Mononuclear cell (primary cell): ENCODE results near the gene RNF149. TPM values are rescaled to one million over a fixed set of nuclear protein-coding genes. Genes with fewer than 3 reads are reported as not detected.
A peak's percentile ranks its signal among the peaks of the same experiment; 100 is the strongest.
"Not testable (repeated sequence)": the region's sequence is repeated elsewhere in the genome, so short reads cannot be mapped to it uniquely, and the experiment has no call there.

ENCODE experiments used
- H3K27me3 ChIP-seq: 2 replicates; pipeline ENCODE4 v1.6.0; 2011; ENCODE audit warnings: low read length, control low read depth; ENCODE audit not compliant: insufficient read depth
- H3K4me1 ChIP-seq: 2 replicates; pipeline ENCODE4 v1.5.1; 2011; ENCODE audit warnings: mild to moderate bottlenecking, low read length, control low read depth; ENCODE audit not compliant: insufficient read depth
- H3K4me3 ChIP-seq: 2 replicates; pipeline ENCODE4 v1.5.1; 2011; ENCODE audit warnings: mild to moderate bottlenecking, low read length, moderate library complexity
- H3K9me3 ChIP-seq: 2 replicates; pipeline ENCODE4 v1.5.1; 2011; ENCODE audit warnings: low read depth, mild to moderate bottlenecking, control low read depth, low read length
- total RNA-seq: library from RNA; depleted of rRNA; stranded (reverse); fragments of >200 nt; gene quantifications from one replicate; pipeline ENCODE4 v1.2.3, GENCODE V29; 2012

RNF149 gene
- 184 TPM for total RNA-seq

GRCh38 chr2:101308432-101309210 is at the start of gene RNF149:
Gene RNF149, minus strand, starts transcription at chr2:101308701. Its CDS starts 113 bp downstream, at chr2:101308588.
- Histone ChIP-seq H3K4me3 (peak within 1 kb of the TSS; percentile 89), H3K9me3 (no peaks in the 10 kb centered on the region), H3K27me3 (no peaks in the 10 kb centered on the region), H3K4me1 (peaks cover 77% of the 10 kb centered on the region)

- Histone ChIP-seq H3K4me3 (no peak overlapping the region), H3K4me1 (peaks cover 14% of the 10 kb centered on the region), H3K27me3 (no peaks in the 10 kb centered on the region), H3K9me3 (no peaks in the 10 kb centered on the region)
These were observed 48.9 kb upstream of the RNF149 start for GRCh38 chr2:101357376-101357775.

GRCh38 chr2:101356521-101356920 is 48.0 kb upstream of the RNF149 start:
- Histone ChIP-seq H3K4me1 (peaks cover 6% of the 10 kb centered on the region), H3K9me3 (no peaks in the 10 kb centered on the region), H3K27me3 (no peaks in the 10 kb centered on the region), H3K4me3 (no peak overlapping the region)

GRCh38 chr2:101356055-101356454 is 47.6 kb upstream of the RNF149 start:
- no peaks in the 10 kb centered on the region for H3K27me3 ChIP-seq
- no peak overlapping the region for H3K4me3 ChIP-seq
- H3K4me1 ChIP-seq, result peaks cover 1% of the 10 kb centered on the region
- no peaks in the 10 kb centered on the region for H3K9me3 ChIP-seq

DNA sequence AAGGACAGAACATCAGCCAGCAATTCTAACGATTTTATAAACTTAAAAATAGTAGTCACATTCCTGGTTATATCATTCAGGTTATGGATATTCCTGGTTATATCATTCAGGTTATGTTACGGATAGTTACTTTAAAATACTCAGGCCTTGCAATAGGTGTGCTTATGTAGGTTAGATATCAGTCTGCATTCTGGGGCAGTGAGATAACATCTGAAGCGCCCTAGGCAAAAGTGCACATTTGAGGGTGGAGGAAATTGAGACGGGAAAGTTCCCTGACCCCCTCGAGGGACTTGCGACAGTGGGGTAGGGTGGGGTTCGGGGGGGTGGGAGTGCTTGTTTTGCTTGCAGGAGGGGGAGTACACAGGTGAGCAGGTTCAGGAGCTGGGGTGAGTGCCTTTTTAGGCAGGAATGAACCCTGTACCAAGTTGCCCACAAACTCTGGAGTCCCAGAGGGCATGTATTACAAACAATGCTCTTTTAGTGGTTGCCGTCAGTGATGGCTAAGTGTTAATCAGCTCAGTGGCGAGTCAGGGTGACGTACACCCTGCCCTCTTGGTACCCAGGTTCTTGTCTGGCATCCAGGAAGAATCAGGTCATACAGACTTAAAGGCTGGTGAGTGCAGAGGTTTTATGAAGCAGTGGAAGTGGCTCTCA is 47.0 kb upstream of the RNF149 start:
- Histone ChIP-seq H3K4me3 (no peak overlapping the region), H3K27me3 (no peaks in the 10 kb centered on the region), H3K4me1 (no peaks in the 10 kb centered on the region), H3K9me3 (no peaks in the 10 kb centered on the region)

GRCh38 chr2:101354420-101355311 is 46.2 kb upstream of the RNF149 start:
- Histone ChIP-seq H3K9me3 (no peaks in the 10 kb centered on the region), H3K27me3 (no peaks in the 10 kb centered on the region), H3K4me1 (no peaks in the 10 kb centered on the region), H3K4me3 (no peak overlapping the region)

GRCh38 chr2:101352631-101353030 is 44.1 kb upstream of the RNF149 start:
- not testable (repeated sequence) for H3K9me3 ChIP-seq, H3K27me3 ChIP-seq, H3K4me1 ChIP-seq, H3K4me3 ChIP-seq

- H3K27me3 ChIP-seq, result no peaks in the 10 kb centered on the region
- H3K4me3 ChIP-seq, result no peak overlapping the region
- H3K4me1 ChIP-seq, result no peaks in the 10 kb centered on the region
- H3K9me3 ChIP-seq, result no peaks in the 10 kb centered on the region
These were observed 42.7 kb upstream of the RNF149 start for GRCh38 chr2:101351207-101351606.

DNA sequence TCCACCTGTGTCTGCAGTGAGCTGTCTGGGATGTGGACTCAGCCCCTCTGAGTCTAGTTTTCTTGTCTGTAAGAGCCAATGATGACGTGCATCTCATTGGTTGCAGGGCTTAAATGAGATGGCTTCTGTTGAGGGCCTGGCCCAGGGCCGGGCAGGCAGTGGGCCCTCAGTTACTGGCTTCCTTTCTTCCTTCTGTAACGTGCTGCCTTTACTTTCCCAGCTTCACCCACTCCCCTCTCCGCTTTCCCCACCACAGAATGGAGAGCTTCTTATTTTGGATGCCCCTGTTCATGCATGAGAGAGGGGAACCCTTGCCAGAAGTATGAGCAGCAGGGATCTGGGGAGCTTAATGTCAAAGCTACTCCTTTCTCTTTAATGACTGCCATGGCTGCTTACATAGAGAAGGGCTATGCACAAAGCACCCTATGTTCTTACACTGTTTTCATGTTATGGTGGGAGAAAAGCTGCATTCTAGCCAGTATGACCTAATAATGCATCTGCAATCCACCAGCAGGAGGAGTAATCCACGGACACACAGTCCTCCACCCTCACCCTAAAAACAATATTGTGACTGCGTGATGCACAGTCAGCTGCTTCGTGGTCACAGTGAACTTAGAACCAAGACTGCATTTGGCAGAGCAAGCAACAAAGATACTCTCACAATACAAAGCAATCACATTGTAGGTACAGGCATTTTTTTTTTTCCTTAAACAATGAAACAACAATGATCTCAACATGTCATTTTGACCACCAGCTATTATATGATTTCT is 41.6 kb upstream of the RNF149 start:
- Histone ChIP-seq H3K9me3 (no peaks in the 10 kb centered on the region), H3K27me3 (no peaks in the 10 kb centered on the region), H3K4me3 (no peak overlapping the region), H3K4me1 (no peaks in the 10 kb centered on the region)

DNA sequence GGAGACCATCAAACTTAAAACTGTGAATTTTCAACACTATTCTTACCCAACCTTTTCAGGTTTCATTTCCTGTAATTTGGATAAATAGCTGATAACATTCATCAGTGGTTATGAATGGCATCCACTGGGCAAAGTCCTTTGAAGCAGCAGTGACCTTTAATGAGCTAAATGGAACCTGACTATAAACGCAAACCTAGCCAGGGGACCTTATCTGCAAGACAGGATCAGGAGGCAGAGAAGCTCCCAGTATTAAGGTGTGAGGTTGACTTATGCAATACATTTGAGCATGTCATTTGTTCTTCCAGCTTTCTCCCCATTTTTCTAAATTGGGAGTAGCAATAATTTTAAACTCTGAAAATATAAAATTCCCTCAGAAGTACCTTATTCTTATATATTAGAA is 40.4 kb upstream of the RNF149 start:
- Histone ChIP-seq H3K27me3 (no peaks in the 10 kb centered on the region), H3K4me3 (no peak overlapping the region), H3K9me3 (no peaks in the 10 kb centered on the region), H3K4me1 (no peaks in the 10 kb centered on the region)

DNA sequence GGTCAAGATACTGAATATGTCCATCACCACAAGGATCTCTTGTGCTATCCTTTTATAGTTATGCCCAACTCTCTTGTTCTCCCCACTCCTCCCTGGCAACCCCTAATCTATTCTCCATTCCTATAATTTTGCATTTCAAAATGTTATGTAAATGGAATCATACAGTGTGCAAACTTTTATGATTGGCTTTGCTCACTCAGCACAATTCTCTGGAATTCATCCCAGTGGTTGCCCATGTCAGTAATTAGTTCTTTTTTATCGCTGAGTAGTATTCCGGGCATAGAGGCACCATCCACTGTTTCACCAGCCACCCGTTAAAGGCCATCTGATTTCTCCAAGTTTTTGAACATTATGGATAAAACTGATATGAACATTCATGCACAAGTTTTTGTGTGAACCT is 38.4 kb upstream of the RNF149 start:
- H3K4me3 ChIP-seq, result no peak overlapping the region
- H3K27me3 ChIP-seq, result no peaks in the 10 kb centered on the region
- H3K4me1 ChIP-seq, result peaks cover 7% of the 10 kb centered on the region
- H3K9me3 ChIP-seq, result no peaks in the 10 kb centered on the region

DNA sequence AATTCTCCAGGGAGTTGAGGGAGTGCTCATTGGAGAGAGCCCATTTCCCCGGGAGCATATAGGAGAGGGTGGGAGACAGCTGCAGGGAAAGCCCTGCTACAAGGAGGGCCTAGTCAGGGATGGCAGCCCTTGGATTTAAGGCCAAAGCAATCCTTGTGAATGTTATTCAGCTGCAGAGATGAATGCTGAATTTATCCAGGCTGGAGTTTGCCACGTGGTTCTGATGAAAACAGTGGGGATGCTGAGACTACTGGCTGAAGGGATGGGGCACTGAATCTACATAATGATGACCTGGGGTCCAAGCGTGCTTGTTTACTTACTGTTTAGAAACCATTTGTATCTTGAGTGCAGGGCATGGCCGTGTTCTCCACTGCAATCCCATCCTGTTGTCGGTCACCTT is 35.6 kb upstream of the RNF149 start:
- H3K4me3 ChIP-seq, result no peak overlapping the region
- H3K9me3 ChIP-seq, result no peaks in the 10 kb centered on the region
- no peaks in the 10 kb centered on the region for H3K27me3 ChIP-seq
- peaks cover 28% of the 10 kb centered on the region for H3K4me1 ChIP-seq

- H3K9me3 ChIP-seq, result no peaks in the 10 kb centered on the region
- H3K27me3 ChIP-seq, result no peaks in the 10 kb centered on the region
- H3K4me3 ChIP-seq, result no peak overlapping the region
- peaks cover 28% of the 10 kb centered on the region for H3K4me1 ChIP-seq
These were observed 34.1 kb upstream of the RNF149 start for GRCh38 chr2:101342625-101343008.

- Histone ChIP-seq H3K4me1 (peaks cover 28% of the 10 kb centered on the region), H3K4me3 (no peak overlapping the region), H3K9me3 (no peaks in the 10 kb centered on the region), H3K27me3 (no peaks in the 10 kb centered on the region)
These were observed 33.6 kb upstream of the RNF149 start for GRCh38 chr2:101341901-101342624.
